Gastrocnemius medialis (tissue), 4 donors: Measurements from ENCODE around the gene BCAP31.

Source experiments
- POLR2A ChIP-seq, 2 donors: fragments of 450-650 bp; IDR thresholded peaks; one replicate each; pipeline ENCODE4 v1.6.1; 2017; ENCODE audit warnings: antibody characterized with exemption in 2 of 2, mild to moderate bottlenecking in 2 of 2, moderate library complexity in 2 of 2
- TF ChIP-seq, protein P1 (sequence below), 5 experiments: fragments of 450-650 bp in 3 of 5; fragments of 200-600 bp in 2 of 5; sonication (generic) in 2 of 5; IDR thresholded peaks in 4 of 5; conservative IDR thresholded peaks in 1 of 5; 1 replicate in 4 of 5; 2 replicates in 1 of 5; pipeline ENCODE4 v1.5.1; 2016 to 2019; ENCODE audit warnings: antibody characterized with exemption in 5 of 5, mild to moderate bottlenecking in 3 of 5, moderate library complexity in 3 of 5

DNA sequence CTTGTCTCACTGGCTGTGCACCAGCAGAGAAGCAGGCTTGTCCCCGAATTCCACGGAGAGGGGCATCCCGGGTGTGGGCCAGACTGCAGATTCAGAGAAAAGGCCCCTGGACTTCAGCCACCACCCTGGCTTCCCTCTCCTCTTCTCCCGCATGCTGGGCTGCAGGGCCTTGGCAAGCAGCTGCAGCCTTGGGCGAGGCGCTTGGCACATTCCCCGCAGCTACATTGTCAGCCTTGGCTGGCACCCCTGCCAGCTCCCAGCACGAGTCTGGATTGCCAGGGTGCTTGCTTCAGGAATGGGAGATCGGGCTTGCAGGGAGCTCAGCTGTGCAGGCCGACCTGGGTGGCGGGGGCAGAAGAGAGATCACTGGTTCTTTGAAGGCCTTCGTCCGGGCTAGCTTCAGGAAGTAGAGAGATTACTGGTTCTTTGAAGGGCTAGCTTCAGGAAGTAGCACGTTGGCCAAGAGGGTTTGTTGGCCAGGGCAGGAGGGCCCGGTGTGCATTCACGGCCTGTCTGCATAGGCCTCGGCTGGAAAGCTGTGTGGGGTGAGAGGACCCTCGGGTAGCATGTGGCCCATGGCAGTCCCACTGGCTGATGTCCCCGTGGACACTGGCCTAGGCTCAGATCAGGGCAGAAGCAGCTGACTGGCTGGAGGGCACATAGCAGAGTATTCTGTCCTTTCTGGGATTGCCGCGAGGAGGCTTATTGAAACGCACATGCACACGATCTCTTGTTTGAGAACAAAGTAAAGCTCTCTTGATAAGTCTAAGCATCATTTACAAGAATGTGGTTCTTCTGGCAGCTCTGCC, 3.1 kb upstream of the BCAP31 start:
- TF ChIP-seq, protein P1, sequence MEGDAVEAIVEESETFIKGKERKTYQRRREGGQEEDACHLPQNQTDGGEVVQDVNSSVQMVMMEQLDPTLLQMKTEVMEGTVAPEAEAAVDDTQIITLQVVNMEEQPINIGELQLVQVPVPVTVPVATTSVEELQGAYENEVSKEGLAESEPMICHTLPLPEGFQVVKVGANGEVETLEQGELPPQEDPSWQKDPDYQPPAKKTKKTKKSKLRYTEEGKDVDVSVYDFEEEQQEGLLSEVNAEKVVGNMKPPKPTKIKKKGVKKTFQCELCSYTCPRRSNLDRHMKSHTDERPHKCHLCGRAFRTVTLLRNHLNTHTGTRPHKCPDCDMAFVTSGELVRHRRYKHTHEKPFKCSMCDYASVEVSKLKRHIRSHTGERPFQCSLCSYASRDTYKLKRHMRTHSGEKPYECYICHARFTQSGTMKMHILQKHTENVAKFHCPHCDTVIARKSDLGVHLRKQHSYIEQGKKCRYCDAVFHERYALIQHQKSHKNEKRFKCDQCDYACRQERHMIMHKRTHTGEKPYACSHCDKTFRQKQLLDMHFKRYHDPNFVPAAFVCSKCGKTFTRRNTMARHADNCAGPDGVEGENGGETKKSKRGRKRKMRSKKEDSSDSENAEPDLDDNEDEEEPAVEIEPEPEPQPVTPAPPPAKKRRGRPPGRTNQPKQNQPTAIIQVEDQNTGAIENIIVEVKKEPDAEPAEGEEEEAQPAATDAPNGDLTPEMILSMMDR (IDR thresholded peaks at IDR 0.05 in 4 of 5, conservative IDR thresholded peaks at IDR 0.05 in 1 of 5): no peak
- no peak for TF ChIP-seq POLR2A (IDR thresholded peaks at IDR 0.05)
